Left lung (tissue), 10 donors: ENCODE measurements around the gene ADSS2. TPM values are rescaled to one million over a fixed set of nuclear protein-coding genes. Genes with fewer than 3 reads are reported as not detected.

Experiments used
- ATAC-seq: fragments of 200-7000 bp; cut with Tn5 transposase; one replicate; pipeline ENCODE4 v1.9.1; 2020; ENCODE audit warnings: moderate library complexity
- DNase-seq, 4 donors: peaks; one replicate each; pipeline ENCODE4 v3.0.0-alpha.2; 2013 to 2020
- H3K27ac ChIP-seq, 2 donors: fragments of 200-600 bp; sonication (generic) in 1 of 2; one replicate each; pipeline versions ENCODE4 v1.5.0 to v1.8.0; 2020 to 2021
- H3K27me3 ChIP-seq, 2 donors: fragments of 200-600 bp; sonication (generic) in 1 of 2; one replicate each; pipeline versions ENCODE4 v1.5.0 to v1.8.0; 2020 to 2021
- H3K36me3 ChIP-seq, 2 donors: fragments of 200-600 bp; sonication (generic) in 1 of 2; one replicate each; pipeline versions ENCODE4 v1.5.0 to v1.8.0; 2020 to 2021
- H3K4me1 ChIP-seq, 2 donors: fragments of 200-600 bp; one replicate each; pipeline ENCODE4 v1.8.0; 2021
- H3K4me3 ChIP-seq, 2 donors: fragments of 200-600 bp; sonication (generic) in 1 of 2; one replicate each; pipeline versions ENCODE4 v1.5.0 to v1.8.0; 2020 to 2021; ENCODE audit warnings: mild to moderate bottlenecking in 1 of 2
- H3K9me3 ChIP-seq, 2 donors: fragments of 200-600 bp; sonication (generic) in 1 of 2; one replicate each; pipeline versions ENCODE4 v1.5.0 to v1.8.0; 2020 to 2021
- CTCF ChIP-seq, 2 donors: fragments of 200-600 bp; sonication (generic) in 1 of 2; IDR thresholded peaks; one replicate each; pipeline versions ENCODE4 v1.5.0 to v1.8.0; 2021; ENCODE audit warnings: antibody characterized with exemption in 2 of 2
- intact Hi-C, 2 donors: fragments of 100-400 bp; cut with DNase I; formaldehyde crosslinking; loops; one replicate each; pipeline versions ENCODE4 v1.11.2 to v1.14.2; 2022
- polyA plus RNA-seq, 6 donors: library from polyadenylated mRNA; unstranded; fragments of 120-200 nt; gene quantifications; one replicate each; pipeline ENCODE4 v1.2.1, GENCODE V29; 2013; ENCODE audit not compliant: insufficient read length in 6 of 6
- total RNA-seq, 2 donors: library from RNA; stranded (reverse); fragmentation: NEBNext Ultra II Directional; extraction: Animal tissue kit (Norgen Biotek cat#: 25700); gene quantifications; one replicate each; pipeline ENCODE4 v1.2.1, GENCODE V29; 2021
- donor health status: DM: no; HTN: yes; CAD: no.
- donor health status: DM: no; HTN: no; CAD: no.

Gene ADSS2
- total and polyA plus RNA-seq, 8 donors: 37.2 to 57.5 (median 52.1) TPM

GRCh38 chr1:244413736-244414135, 38.0 kb downstream of the ADSS2 start:
- Histone ChIP-seq H3K4me3 (no peak overlapping the region), H3K36me3 (peaks cover 5 to 97% of the 10 kb centered on the region in 2 donors), H3K27ac (no peak overlapping the region), H3K9me3 (no peaks in the 10 kb centered on the region), H3K27me3 (no peaks in the 10 kb centered on the region), H3K4me1 (peaks cover 0 to 17% of the 10 kb centered on the region in 2 donors)
- ATAC-seq (no peak), DNase-seq (no peak)
- intact Hi-C loops: no loop called here
- TF ChIP-seq CTCF (IDR thresholded peaks at IDR 0.05): no peak

DNA sequence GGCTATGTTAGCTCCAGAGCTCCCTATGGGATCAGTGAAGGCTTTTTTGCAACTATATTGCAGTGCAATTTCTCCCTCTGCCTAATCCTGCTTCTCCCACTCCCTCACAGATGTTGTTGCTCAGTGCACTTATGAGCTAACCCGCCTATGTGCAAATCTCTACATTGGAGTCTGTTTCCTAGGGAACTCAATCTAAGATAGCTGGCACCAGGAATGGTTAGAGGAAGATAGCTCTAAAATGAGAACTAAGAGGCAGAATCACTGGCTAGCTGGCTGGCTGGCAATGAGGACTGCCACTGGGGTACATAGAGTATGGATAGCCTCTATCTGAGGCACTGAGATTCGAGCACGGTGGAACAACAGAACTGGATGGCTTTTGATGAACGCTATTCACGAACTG, 39.5 kb downstream of the ADSS2 start:
- ATAC-seq: no peak
- peaks cover 5 to 96% of the 10 kb centered on the region in 2 donors for H3K36me3 ChIP-seq
- TF ChIP-seq CTCF (IDR thresholded peaks at IDR 0.05): no peak

GRCh38 chr1:244409701-244410100, 42.0 kb downstream of the ADSS2 start:
- Histone ChIP-seq H3K4me3 (no peak overlapping the region), H3K27ac (peak overlapping the region in 1 of 2 donors; percentile 78), H3K4me1 (peaks cover 0 to 17% of the 10 kb centered on the region in 2 donors), H3K9me3 (no peaks in the 10 kb centered on the region), H3K36me3 (peaks cover 0 to 91% of the 10 kb centered on the region in 2 donors), H3K27me3 (no peaks in the 10 kb centered on the region)
- ATAC-seq (peak; percentile 42), DNase-seq (no peak)
- no peak for TF ChIP-seq CTCF (IDR thresholded peaks at IDR 0.05)
- intact Hi-C loops: no loop called here

More for the DNA sequence above, 39.5 kb downstream of the ADSS2 start:
- H3K4me1 ChIP-seq: peaks cover 0 to 17% of the 10 kb centered on the region in 2 donors
- no peaks in the 10 kb centered on the region for H3K9me3 ChIP-seq
- no peak overlapping the region for H3K4me3 ChIP-seq
- H3K27ac ChIP-seq: peak overlapping the region in 1 of 2 donors; percentile 9
- no peak for DNase-seq
- intact Hi-C loops: no loop called here
- no peaks in the 10 kb centered on the region for H3K27me3 ChIP-seq

DNA sequence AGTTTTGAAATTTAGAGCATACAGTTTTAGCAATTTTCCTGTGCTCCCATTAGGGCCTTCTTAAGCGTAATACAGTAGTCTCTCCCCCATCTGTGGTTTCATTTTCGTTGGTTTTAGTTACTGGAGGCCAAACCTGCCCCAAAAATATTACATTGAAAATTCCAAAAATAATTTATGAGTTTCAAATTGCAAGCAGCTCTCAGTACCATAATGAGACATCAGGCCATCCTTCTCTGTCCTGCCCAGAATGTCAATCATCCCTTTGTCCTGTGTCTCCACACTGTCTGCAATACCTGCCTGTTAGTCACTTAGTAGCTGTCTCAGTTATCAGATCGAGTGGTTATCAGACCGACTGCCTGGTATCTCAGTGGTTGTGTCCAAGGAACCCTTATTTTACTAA, 45.4 kb downstream of the ADSS2 start:
- ATAC-seq (no peak), DNase-seq (no peak)
- Histone ChIP-seq H3K4me3 (no peak overlapping the region), H3K27ac (peak overlapping the region in 1 of 2 donors; percentile 48), H3K9me3 (peaks cover 0 to 7% of the 10 kb centered on the region in 2 donors), H3K27me3 (no peaks in the 10 kb centered on the region), H3K4me1 (peaks cover 0 to 17% of the 10 kb centered on the region in 2 donors), H3K36me3 (peaks cover 0 to 87% of the 10 kb centered on the region in 2 donors)
- intact Hi-C loops: no loop called here
- TF ChIP-seq CTCF (IDR thresholded peaks at IDR 0.05): no peak

DNA sequence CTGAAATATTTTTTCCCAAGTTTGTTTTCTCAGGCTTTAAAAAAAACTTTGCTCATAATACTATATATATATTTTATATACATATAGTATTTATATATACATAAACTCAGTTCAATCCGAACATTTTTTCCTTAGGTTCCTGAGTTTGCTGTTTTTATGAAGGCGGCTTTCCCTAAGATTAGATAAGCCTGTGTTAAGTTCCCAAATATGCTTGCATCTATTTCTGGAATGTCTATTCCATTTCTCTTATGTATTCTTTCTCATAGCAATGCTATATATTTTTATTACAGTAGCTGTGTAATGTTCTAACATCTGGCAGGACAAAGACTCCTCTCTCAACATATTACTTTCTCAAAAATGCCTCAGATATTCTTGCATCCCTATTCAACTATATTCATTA, 45.9 kb downstream of the ADSS2 start:
- Histone ChIP-seq H3K27ac (peak overlapping the region in 1 of 2 donors; percentile 48), H3K4me3 (no peak overlapping the region), H3K27me3 (no peaks in the 10 kb centered on the region), H3K9me3 (peaks cover 0 to 12% of the 10 kb centered on the region in 2 donors), H3K36me3 (peaks cover 0 to 87% of the 10 kb centered on the region in 2 donors), H3K4me1 (peaks cover 0 to 17% of the 10 kb centered on the region in 2 donors)
- TF ChIP-seq CTCF (IDR thresholded peaks at IDR 0.05): no peak
- DNase-seq (no peak), ATAC-seq (no peak)
- intact Hi-C loops: no loop called here
